Stomach smooth muscle (tissue), 2 donors: ENCODE data around the gene XAF1.
"Not testable (repeated sequence)": the region's sequence is repeated elsewhere in the genome, so short reads cannot be mapped to it uniquely, and the experiment has no call there.

Source experiments
- H3K27ac ChIP-seq: one replicate; pipeline ENCODE4 v1.7.0; 2013; ENCODE audit warnings: mild to moderate bottlenecking, low read length, inconsistent platforms
- H3K27me3 ChIP-seq, 2 donors: one replicate each; pipeline ENCODE4 v1.7.0; 2013; ENCODE audit warnings: low read length in 2 of 2; ENCODE audit not compliant: insufficient read depth in 2 of 2, control insufficient read depth in 1 of 2
- H3K36me3 ChIP-seq, 2 donors: one replicate each; pipeline ENCODE4 v1.7.0; 2013; ENCODE audit warnings: low read length in 2 of 2; ENCODE audit not compliant: control insufficient read depth in 2 of 2, insufficient read depth in 2 of 2
- H3K4me1 ChIP-seq: one replicate; pipeline ENCODE4 v1.7.0; 2013; ENCODE audit warnings: low read length; ENCODE audit not compliant: control insufficient read depth, insufficient read depth
- H3K4me3 ChIP-seq, 2 donors: one replicate each; pipeline ENCODE4 v1.7.0; 2013; ENCODE audit warnings: low read length in 2 of 2
- H3K9ac ChIP-seq, 2 donors: one replicate each; pipeline ENCODE4 v1.7.0; 2013; ENCODE audit warnings: low read length in 2 of 2, mild to moderate bottlenecking in 1 of 2
- H3K9me3 ChIP-seq, 2 donors: one replicate each; pipeline ENCODE4 v1.7.0; 2013; ENCODE audit warnings: low read length in 2 of 2; ENCODE audit not compliant: control insufficient read depth in 2 of 2
- donor health status: healthy.
- donor health status: Pancreatic carcinoma.

Gene XAF1

GRCh38 chr17:6800422-6801027 lies 44.7 kb downstream of the XAF1 start:
- Histone ChIP-seq H3K4me1 (no peaks in the 10 kb centered on the region), H3K27ac (no peak overlapping the region), H3K4me3 (no peak overlapping the region), H3K9me3 (no peaks in the 10 kb centered on the region), H3K36me3 (no peaks in the 10 kb centered on the region), H3K9ac (no peak overlapping the region), H3K27me3 (peaks cover 5 to 6% of the 10 kb centered on the region in 2 donors)

GRCh38 chr17:6811510-6811909 lies 55.7 kb downstream of the XAF1 start:
- Histone ChIP-seq H3K4me3 (no peak overlapping the region), H3K9ac (no peak overlapping the region), H3K27me3 (peaks cover 0 to 3% of the 10 kb centered on the region in 2 donors), H3K4me1 (no peaks in the 10 kb centered on the region), H3K9me3 (peaks cover 0 to 6% of the 10 kb centered on the region in 2 donors), H3K36me3 (no peaks in the 10 kb centered on the region), H3K27ac (no peak overlapping the region)

DNA sequence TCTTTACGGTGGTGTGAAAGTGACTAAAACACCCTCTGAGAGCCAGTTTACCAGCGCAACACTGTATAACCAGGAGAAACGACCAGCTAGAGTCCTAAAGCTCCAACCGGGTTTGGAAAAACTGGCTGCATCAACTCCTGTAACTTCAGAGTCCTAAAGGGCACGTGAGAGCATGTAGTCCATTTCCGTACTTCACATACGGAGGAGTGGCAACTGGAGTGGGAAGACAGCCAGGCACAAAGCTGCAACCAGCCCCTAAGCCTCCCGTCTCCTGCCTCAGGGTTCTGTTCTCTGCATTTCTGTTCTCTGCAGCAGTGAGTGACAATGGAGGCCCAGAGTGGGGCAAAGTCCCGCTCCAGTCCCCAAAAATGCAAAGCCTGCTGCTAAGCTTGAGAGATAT lies 56.4 kb downstream of the XAF1 start:
- no peaks in the 10 kb centered on the region for H3K4me1 ChIP-seq
- peaks cover 0 to 3% of the 10 kb centered on the region in 2 donors for H3K27me3 ChIP-seq
- no peaks in the 10 kb centered on the region for H3K36me3 ChIP-seq
- no peak overlapping the region for H3K4me3 ChIP-seq
- no peak overlapping the region for H3K27ac ChIP-seq
- H3K9me3 ChIP-seq: peaks cover 0 to 6% of the 10 kb centered on the region in 2 donors
- no peak overlapping the region for H3K9ac ChIP-seq

- Histone ChIP-seq H3K36me3 (no peaks in the 10 kb centered on the region), H3K9ac (no peak overlapping the region), H3K4me1 (no peaks in the 10 kb centered on the region), H3K4me3 (no peak overlapping the region), H3K9me3 (peaks cover 0 to 3% of the 10 kb centered on the region in 2 donors), H3K27ac (no peak overlapping the region), H3K27me3 (peaks cover 0 to 3% of the 10 kb centered on the region in 2 donors)
Measured at GRCh38 chr17:6815775-6816174, 59.9 kb downstream of the XAF1 start.

GRCh38 chr17:6816368-6816767 lies 60.5 kb downstream of the XAF1 start:
- H3K9me3 ChIP-seq, H3K9ac ChIP-seq, H3K36me3 ChIP-seq, H3K27ac ChIP-seq, H3K27me3 ChIP-seq, H3K4me3 ChIP-seq, H3K4me1 ChIP-seq: not testable (repeated sequence)

- no peaks in the 10 kb centered on the region for H3K36me3 ChIP-seq
- H3K9me3 ChIP-seq: peaks cover 0 to 3% of the 10 kb centered on the region in 2 donors
- H3K4me3 ChIP-seq: no peak overlapping the region
- H3K27me3 ChIP-seq: no peaks in the 10 kb centered on the region
- no peaks in the 10 kb centered on the region for H3K4me1 ChIP-seq
- no peak overlapping the region for H3K27ac ChIP-seq
- no peak overlapping the region for H3K9ac ChIP-seq
Measured at GRCh38 chr17:6818938-6819337, 63.1 kb downstream of the XAF1 start.

DNA sequence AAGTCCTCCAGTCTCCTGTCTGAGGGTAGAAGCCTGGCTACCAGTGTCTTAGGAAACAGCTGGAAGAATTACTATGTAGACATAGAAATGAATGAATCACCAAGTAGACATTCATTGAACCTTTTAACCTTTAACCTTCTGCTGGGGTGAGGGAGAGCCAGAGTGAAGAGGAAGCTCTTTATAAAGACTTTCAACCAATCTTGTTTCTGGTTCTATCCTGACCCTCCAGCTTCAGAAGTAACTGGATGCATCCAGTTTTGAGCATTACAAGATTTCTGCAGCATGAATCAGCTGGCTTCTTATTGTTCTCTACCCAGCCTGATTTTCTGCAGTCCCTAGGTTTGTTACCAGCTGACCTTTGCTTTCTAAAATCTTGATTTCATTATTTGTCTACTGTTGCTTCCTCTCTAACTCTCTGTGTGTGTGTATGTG lies 67.2 kb downstream of the XAF1 start:
- H3K4me3 ChIP-seq: no peak overlapping the region
- no peaks in the 10 kb centered on the region for H3K9me3 ChIP-seq
- no peaks in the 10 kb centered on the region for H3K36me3 ChIP-seq
- H3K9ac ChIP-seq: no peak overlapping the region
- no peaks in the 10 kb centered on the region for H3K4me1 ChIP-seq
- no peaks in the 10 kb centered on the region for H3K27me3 ChIP-seq
- no peak overlapping the region for H3K27ac ChIP-seq
